Thyroid gland (tissue), 4 donors: ENCODE results near the gene FOXJ2.

Experiments used
- POLR2A ChIP-seq, 2 donors: fragments of 450-650 bp; IDR thresholded peaks; one replicate each; pipeline ENCODE4 v1.6.1; 2017; ENCODE audit warnings: antibody characterized with exemption in 2 of 2, mild to moderate bottlenecking in 2 of 2, moderate library complexity in 1 of 2
- TF ChIP-seq, protein P1 (sequence below), 6 experiments: fragments of 200-600 bp in 3 of 6; fragments of 450-650 bp in 3 of 6; sonication (generic) in 3 of 6; IDR thresholded peaks; one replicate each; pipeline ENCODE4 v1.5.1; 2016 to 2019; ENCODE audit warnings: antibody characterized with exemption in 6 of 6, mild to moderate bottlenecking in 2 of 6, inconsistent platforms in 1 of 6, moderate library complexity in 1 of 6

DNA sequence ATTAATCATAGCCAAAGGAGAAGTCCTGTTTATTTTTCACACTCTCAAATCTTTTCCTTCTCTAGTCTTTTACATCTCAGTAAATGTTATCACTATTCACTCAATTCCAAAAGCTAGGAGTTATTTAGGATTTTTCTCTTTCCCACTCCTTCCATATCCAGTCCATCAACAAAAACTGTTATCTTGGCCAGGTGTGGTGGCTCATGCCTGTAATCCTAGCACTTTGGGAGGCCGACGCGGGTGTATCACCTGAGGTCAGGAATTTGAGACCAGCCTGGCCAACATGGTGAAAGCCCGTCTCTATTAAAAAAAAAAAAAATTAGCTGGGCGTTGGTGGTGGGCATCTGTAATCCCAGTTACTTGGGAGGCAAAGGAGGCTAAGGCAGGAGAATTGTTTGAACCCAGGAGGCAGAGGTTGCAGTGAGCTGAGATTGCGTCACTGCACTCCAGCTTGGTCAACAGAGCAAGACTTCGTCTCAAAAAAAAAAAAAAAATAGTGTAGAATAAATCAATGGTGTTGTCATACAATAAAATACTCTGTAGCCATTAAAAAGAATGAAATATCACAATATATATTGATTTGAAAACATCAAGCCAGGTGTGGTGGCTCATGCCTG, 46.6 kb upstream of the FOXJ2 start:
- TF ChIP-seq POLR2A (IDR thresholded peaks at IDR 0.05), result no peak
- TF ChIP-seq, protein P1, sequence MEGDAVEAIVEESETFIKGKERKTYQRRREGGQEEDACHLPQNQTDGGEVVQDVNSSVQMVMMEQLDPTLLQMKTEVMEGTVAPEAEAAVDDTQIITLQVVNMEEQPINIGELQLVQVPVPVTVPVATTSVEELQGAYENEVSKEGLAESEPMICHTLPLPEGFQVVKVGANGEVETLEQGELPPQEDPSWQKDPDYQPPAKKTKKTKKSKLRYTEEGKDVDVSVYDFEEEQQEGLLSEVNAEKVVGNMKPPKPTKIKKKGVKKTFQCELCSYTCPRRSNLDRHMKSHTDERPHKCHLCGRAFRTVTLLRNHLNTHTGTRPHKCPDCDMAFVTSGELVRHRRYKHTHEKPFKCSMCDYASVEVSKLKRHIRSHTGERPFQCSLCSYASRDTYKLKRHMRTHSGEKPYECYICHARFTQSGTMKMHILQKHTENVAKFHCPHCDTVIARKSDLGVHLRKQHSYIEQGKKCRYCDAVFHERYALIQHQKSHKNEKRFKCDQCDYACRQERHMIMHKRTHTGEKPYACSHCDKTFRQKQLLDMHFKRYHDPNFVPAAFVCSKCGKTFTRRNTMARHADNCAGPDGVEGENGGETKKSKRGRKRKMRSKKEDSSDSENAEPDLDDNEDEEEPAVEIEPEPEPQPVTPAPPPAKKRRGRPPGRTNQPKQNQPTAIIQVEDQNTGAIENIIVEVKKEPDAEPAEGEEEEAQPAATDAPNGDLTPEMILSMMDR (IDR thresholded peaks at IDR 0.05), result no peak
